Endometrial microvascular endothelial cells (primary cell): ENCODE data around the gene ATL2. TPM values are rescaled to one million over a fixed set of nuclear protein-coding genes. Genes with fewer than 3 reads are reported as not detected.
"Not testable (repeated sequence)": the region's sequence is repeated elsewhere in the genome, so short reads cannot be mapped to it uniquely, and the experiment has no call there.

Experiments used
- in situ Hi-C: cut with HindIII; loops from 2 replicates; pipeline ENCODE4 v1.10.0; 2017; ENCODE audit warnings: low sequenced_read_pairs, low pct_unique_long_range_greater_than_20kb; ENCODE audit errors: inconsistent ontology term
- total RNA-seq: library from RNA; depleted of rRNA; stranded (reverse); fragments of >200 nt; gene quantifications from one replicate; pipeline ENCODE4 v1.2.3, GENCODE V29; 2015; ENCODE audit errors: inconsistent ontology term

Gene ATL2
- 46.3 TPM for total RNA-seq

DNA sequence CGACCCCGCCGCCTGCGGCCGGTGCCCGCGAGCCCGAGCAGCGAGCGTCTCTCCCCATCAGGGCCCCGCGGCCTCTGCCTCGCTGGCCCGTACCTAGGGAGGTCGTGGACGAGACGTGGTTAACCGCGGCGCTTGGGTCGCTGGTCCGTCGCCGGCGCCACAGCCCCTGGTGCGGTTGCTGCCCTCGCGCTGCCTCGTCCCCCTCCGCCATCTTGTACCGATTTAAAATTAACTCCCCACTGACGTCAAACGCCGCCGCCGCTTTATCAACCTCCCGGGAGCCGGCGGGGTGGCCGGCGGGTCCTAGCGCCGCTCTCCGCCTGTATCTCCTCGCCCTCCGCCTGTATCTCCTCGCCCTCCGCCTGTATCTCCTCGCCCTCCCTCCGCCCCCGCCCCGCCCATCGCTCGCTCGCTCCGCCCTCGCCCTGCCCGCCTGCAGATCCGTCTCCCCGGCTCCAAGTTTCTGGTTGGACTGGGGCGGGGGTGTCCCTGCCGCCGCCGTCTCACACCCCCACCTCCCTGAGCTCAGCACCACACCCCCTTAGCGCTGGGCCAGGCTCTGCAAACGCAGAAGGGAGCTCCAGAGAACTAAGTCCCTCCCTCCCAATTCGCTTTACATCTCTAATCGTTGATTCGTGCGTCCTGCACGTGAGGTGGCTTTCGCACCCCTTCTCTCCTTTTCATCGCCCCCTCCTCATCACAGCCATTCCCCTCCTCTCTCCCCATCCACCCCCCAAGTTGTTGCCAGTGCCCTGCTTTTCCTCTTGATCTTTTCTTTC is at the start of gene ATL2:
ATL2 (minus strand) TSS at position 224 of the 779 bp plus-strand sequence; CDS start at position 211, 13 bp downstream.
- in situ Hi-C loops, result no loop called here

DNA sequence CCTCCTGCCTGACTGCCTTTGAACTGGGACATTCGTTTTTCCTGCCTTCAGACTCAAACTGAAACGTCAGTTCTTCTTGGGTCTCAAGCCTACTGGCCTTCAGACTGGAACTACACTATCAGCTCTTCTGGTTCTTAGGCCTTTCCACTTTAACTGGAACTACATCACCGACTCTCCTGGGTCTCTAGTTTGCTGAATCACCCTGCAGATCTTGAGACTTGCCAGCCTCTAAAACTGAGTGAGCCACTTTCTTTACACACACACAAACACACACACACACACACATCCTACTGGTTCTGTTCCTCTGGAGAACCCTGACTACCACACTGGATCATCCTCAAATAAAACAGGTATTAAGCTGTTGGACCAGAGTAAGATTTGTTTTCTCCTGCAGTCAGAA is 46.7 kb upstream of the ATL2 start:
- in situ Hi-C loops, result no loop called here

DNA sequence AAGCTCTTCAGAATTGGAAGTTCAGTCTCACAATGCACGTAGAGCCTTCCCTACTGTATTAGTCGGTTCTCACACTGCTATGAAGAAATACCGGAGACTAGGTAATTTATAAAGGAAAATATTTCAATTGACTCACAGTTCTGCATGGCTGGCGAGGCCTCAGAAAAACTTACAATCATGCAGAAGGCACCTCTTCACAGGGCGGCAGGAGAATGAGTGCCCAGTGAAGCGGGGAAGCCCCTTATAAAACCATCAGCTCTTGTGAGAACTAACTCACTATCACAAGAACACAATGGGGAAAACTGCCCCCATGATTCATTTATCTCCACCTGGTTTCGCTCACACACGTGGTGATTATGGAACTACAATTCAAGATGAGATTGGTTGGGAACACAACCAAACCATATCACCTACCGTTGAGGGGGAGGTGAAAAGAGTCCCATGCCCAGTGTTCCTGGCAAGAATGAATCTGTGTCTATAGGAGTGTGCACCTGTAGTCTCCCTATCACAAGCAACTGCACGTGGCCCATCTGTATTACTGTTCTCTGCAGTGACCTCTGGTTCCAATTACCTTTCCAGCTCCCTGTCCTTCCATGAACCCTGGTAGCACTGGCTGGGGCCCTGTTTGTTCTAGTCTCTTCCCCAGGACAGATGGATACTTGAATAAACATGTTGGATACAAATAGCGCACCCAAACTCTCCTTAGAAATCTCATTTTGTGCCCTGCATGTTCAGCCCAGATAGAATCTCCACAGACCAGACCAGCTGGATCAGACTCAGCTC is 44.4 kb upstream of the ATL2 start:
- in situ Hi-C loops, result no loop called here

DNA sequence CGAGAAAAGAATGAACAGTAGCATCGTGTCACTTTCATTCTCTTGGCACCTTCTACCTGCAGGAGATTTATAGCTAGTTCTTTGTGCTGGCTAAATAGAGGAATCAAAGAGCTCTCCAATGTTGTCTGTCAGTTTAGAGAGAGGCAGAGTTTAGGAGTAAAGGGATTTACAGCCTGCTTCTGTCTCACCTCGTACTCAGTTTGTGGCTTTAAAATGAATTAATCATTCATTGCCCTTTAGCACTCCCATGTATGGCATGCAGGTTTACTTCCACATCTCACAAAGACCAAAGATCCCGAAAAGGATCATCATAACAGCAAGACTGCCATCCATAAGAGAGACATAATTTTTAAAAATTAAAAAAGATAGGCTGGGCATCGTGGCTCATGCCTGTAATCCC is 42.4 kb upstream of the ATL2 start:
- in situ Hi-C loops, result no loop called here

DNA sequence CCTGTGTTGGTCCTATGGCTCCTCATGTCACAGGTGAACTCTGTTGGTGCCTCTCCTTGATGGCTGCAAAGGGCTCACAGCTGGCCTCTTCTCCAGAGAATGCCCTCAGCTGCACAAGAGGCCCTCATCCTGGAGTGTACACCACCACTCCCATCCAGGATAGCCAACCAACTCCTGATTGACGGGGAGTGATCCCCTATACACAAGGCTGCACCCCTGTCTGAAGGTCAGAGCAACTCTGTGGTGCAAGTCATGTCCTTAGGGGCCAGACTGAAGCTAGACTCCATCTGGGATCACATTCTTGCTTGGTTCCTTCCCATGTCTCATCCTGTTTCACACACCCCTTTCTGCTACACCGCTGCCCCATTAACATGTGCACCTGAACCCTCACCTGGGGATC is 41.7 kb upstream of the ATL2 start:
- in situ Hi-C loops, result no loop called here

DNA sequence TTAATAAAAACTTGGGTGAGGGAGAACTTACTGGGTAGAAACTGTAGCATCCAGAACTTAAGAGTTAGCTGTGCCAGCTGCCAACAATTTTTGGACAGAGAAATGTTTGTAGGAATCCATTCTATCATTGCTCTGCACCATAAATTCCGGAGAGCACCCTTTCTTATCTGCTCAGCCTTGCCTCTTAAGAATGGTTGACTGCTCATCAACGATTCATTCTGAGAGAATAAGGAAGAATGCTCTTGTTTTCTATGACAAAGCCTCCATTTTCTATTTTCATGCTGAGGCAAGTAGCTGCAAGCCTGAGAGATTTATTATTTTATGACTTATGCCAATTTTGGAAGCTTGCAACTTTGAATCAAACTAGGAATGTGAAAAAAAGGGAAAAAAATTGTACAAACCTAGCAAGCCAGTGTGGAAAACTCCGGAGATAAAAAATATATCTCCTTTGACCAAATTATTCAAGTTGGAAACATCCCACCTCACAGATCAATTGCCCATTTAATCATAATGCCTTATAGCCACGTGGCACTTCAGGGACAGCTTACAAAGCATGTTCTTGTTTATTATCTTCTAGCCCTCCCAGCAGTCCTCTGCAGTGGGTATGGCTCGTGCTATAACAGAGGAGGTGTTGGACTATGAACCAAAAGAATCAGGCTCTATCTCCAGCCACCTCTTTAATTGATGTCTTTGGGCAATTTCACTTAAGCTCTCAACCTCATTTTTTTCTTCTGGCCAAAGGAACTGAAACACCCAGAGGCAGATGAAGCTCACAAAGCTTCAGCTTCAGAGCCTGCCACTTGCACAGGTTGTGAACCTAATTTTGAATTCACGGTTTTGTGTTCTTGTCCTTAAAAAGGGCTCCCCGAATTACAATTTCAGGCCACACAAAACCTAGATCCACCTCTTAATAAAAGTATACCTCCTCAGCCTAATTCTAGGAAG is 40.9 kb upstream of the ATL2 start:
- in situ Hi-C loops, result no loop called here

DNA sequence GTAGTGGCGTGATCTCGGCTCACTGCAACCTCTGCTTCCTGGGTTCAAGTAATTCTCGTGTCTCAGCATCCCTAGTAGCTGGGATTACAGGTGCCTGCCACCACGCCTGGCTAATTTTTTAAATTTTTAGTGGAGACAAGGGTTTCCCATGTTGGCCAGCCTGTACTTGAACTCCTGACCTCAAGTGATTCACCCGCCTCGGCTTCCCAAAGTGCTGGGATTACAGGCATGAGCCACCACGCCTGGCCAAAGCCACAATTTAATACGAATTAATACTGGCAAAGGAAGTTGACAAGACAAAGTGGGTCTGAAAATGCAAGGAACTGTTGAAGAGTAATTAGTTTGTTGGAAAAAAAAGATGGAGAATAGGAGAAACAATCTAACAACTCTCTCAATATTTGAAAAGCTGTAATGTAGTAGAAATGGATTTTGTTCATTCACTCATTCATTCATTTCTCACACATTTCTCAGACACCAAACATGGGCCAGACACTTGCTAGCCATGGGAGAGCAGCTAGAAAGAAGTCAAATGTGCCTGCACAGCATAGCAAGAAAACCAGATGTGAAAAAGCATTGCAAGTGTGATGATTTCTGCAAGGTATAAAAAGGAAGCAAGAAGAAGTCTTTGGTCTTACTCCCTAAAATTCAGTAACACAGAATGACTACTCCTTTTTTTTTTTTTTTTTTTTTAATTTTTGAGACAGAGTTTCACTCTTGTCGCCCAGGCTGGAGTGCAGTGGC is 39.4 kb upstream of the ATL2 start:
- in situ Hi-C loops, result no loop called here

DNA sequence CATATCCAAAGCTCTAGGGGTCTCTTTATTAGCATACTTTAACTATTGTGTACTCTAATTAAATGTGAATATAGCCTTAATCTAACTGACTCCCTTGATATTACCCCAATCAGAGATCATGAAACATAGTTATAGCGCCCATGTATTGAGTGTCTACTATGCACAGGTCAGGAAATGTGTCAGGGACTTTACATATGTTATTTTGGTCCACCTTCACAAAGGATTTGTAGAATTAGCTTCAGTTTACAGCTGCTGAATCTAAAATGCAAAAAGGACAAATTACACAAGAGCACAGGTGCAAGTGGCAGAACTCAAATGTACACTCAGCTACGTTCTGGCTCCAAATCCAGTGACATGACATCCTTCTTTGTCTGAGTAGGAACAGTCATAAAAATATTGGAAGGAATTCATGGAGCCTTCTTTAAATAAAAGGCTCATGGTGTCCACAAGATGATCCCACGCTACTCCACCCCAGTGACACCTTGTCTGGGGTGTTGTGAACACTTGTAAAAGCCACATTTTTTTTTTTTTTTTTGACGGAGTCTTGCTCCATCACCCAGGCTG is 38.7 kb upstream of the ATL2 start:
- in situ Hi-C loops, result no loop called here

DNA sequence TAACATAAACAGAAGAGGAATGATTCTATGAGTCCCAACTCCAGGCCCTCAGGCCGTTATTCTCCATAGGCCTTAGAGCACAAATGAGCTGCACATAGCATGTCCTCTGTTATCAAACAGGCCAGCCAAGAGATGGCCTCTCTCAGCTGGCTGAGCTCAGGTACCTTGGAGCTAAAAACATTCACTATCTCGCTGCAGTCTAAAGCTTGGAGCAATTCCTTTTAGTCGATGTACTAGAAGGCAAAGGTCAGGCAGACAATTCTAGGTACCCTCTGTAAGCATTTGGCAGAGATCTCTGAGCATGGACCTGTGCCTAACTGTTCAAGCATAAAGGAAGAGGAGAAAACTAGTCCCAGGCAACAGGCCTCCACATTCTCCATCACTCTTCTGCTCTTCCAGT is 38.0 kb upstream of the ATL2 start:
- in situ Hi-C loops, result no loop called here

DNA sequence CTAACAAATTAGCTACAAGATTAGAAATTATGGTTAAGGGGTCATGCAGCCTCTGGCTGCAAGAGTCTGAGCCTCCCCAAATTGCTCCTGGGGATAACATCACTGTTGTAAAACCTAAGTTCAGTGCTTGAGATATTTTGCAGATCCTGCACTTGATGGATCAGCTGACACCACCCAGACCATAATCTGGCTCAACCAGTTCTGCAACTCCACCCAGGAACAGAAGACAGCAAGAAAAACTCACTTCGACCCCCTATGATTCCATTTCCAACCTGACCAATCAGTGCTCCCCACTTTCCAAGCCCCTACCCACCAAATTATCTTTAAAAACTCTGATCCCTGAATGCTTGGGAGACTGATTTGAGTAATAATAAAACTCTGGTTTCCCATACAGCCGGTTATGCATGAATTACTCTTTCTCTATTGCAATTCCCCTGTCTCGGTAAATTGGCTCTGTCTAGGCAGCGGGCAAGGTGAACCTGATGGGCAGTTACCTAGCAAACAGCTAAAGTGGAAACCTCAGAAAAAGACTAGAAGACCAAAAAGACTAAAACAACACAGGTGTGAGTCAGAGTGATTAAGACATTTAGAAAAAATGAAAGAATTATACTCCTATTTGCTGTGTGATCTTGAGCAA is 35.3 kb upstream of the ATL2 start:
- in situ Hi-C loops, result not testable (repeated sequence)

DNA sequence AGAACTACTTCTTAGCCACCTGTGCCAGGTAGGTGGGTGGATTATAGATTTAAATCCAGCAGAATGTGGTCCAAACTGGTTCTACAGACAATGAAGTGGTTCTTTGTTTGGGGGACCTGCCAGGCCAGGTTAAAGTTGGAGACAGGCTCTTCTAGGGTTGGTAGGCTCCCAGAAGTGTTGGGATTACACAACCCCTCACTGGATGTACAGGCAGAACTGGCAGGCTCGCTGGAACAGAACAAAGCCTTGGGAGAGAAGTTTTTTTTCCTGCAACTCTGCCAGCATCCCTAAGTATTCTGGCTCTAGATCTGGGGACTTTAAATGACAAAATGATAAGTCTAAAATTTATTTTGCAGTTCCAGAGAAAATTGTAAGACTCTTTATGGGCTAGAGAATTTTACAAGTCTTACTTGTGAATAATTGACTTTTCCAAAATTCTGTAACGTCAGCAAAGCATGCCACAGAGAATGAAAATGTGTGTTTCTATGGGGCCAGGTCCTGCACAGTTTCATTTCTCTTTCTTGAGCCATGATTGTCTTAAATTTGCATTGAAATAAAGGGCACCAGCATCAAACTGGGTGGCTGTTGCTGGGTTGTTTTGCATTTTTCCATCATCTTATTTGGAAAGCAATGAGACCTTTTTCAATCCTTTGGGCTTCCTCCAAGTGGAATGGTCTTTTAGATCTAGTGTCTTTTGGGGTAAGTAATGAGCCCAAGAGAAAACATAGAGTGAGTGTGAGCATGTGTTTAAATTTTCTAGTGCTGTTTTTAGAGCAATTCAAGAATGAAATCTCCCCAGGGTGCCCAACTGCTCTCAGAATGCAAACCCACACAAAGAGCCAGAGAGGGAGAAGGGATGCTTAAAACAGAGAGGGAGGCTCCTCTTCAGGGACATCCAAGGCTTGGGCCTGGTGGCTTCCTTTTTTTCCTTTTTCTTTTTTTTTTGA is 32.4 kb upstream of the ATL2 start:
- in situ Hi-C loops, result no loop called here

DNA sequence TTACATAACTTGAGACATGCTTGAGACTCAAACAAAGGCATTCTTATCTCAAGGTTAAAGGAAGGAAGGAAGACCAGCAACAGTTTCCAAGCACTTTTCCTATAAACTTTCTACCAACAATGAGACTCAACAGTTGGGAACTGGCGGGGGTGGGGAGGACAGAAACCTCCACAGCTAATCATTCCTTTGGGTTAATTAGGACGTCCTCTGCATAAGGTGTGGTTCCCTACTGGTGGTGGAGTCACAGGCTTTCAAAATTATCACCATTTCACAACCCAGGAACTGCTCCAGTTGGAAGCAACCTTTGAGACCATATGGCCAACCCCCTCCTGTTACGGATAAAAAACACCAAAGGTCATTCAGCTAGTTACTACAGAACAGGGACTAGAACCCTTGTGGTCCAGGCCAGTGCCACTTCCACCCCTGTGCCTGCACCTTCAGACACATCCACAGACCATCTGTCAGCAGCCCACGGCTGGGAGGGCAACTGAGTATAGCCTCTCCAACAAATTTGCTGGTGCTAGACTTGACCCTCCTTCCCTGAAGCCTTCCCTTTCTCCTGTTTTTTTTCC is 30.1 kb upstream of the ATL2 start:
- in situ Hi-C loops, result no loop called here

DNA sequence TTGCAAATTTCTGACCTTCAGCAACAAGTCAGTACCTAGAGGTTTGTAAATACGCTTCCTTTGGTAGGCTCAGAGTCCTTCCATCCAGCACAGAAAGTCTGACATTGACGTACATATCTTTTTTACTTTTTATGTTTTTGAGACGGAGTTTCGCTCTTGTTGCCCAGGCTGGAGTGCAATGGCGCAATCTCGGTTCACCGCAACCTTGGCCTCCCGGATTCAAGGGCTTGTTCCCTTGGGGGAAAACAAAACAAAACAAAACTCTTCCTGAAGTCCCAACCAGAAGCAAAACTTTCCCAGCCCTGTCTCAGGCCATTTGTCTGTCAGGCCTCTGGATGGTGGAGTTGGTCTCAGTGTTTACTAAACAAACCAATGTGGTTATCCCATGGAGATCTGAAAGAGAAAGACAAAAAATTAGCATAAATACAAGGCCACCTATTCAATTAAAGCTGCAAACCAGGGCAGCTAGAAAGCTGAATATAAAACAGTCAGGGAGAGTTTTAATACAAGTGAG is 29.6 kb upstream of the ATL2 start:
- in situ Hi-C loops, result no loop called here

DNA sequence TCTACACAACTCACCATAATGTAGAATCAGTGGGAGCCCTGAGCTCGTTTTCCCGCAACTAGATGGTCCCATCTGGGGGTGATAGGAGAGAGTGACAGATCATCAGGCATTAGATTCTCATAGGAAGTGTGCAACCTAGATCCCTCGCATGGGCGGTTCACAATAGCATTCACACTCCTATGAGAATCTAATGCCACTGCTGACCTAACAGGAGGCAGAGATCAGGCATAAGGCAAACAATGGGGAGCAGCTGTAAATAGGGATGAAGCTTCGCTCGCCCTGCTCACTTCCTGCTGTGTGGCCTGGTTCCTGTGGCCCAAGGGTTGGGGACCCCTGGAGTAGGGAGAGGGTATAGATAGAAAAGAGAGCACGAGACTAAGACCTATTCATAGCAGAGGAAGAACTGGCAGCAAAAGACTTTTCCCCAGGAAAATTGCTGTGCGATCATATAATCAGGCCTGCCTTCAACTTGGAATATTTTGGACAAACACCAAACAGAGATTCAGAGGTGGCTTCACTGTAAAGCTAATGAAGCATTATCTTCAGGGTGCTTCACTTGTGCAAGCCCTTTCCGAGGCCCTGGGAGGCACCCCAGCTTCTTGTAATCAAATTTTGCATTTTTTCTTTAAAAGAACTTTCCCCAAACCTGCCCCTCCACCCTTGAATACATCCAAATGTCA is 29.0 kb upstream of the ATL2 start:
- in situ Hi-C loops, result no loop called here

DNA sequence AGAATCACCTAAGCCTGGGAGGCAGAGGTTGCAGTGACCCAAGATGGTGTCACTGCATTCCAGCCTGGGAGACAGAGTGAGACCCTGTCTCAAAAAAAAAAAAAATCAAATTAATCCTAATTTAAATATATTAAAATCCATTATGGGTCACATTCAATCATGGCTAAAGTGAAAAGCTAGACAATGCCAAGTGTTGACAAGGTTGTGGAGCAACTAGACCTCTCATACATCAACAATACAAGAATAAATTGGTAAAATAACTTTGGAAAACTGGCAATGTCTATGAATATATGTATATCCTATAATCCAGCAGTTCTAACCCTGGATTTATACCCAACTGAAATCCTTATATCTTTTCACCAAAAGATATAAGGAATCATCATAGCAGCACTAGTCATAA is 23.4 kb upstream of the ATL2 start:
- in situ Hi-C loops, result no loop called here

DNA sequence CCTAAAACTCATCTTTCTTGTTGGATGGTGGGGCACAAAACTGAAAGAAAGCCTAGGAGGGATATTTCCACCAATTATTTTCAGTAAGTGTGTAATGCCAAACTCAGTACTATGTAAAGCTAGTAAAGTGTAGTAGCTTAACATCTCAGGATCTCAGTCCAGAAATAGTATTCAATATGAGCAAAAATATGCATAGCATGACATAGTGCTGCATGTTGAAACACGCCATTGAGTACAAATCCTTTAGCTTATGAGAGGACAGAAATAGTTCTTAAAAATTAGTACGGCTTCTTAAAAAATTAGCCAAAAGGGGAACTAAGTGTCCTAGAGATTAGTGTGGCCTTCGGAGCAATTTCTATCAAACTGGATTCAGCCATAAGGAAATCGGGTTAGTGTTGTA is 21.7 kb upstream of the ATL2 start:
- in situ Hi-C loops, result no loop called here
